GM18517 (cell line): Measurements from ENCODE around the gene NOC4L.
"Not testable (repeated sequence)": the region's sequence is repeated elsewhere in the genome, so short reads cannot be mapped to it uniquely, and the experiment has no call there.

ENCODE experiments used
- ATAC-seq: cut with Tn5 transposase; IDR thresholded peaks from one replicate; pipeline ENCODE4 v1.9.1; 2021; ENCODE audit warnings: mild to moderate bottlenecking, moderate library complexity; ENCODE audit not compliant: unreplicated experiment

Gene NOC4L

GRCh38 chr12:132144115-132144809 is at the start of gene NOC4L, which contains the start of gene DDX51:
Gene NOC4L (plus strand): TSS chr12:132144457. CDS start chr12:132144489, 32 bp downstream.
Gene DDX51 (minus strand): TSS chr12:132144319. CDS start chr12:132144296, 23 bp downstream.
- peak; percentile 79 for ATAC-seq

GRCh38 chr12:132095520-132096409 is 48.5 kb upstream of the NOC4L start:
- ATAC-seq, result no peak

- no peak for ATAC-seq
Measured at GRCh38 chr12:132099739-132100138, 44.5 kb upstream of the NOC4L start.

- ATAC-seq, result no peak
Measured at GRCh38 chr12:132100306-132101065, 43.8 kb upstream of the NOC4L start.

GRCh38 chr12:132102297-132102696 is 42.0 kb upstream of the NOC4L start:
- ATAC-seq, result no peak

GRCh38 chr12:132103072-132103471 is 41.2 kb upstream of the NOC4L start:
- ATAC-seq, result not testable (repeated sequence)

- no peak for ATAC-seq
Measured at GRCh38 chr12:132103542-132104308, 40.5 kb upstream of the NOC4L start.

- ATAC-seq, result no peak
Measured at GRCh38 chr12:132105467-132105866, 38.8 kb upstream of the NOC4L start.

- ATAC-seq, result no peak
Measured at GRCh38 chr12:132106921-132107320, 37.3 kb upstream of the NOC4L start.

- ATAC-seq, result no peak
Measured at GRCh38 chr12:132108211-132108832, 35.9 kb upstream of the NOC4L start.

- ATAC-seq, result no peak
Measured at GRCh38 chr12:132109741-132110140, 34.5 kb upstream of the NOC4L start.

GRCh38 chr12:132110677-132111076 is 33.6 kb upstream of the NOC4L start:
- ATAC-seq, result no peak

- ATAC-seq, result no peak
Measured at GRCh38 chr12:132111654-132112304, 32.5 kb upstream of the NOC4L start.

GRCh38 chr12:132114667-132115066 is 29.6 kb upstream of the NOC4L start:
- no peak for ATAC-seq

GRCh38 chr12:132115500-132115899 is 28.8 kb upstream of the NOC4L start:
- ATAC-seq, result no peak

GRCh38 chr12:132116709-132117557 is 27.3 kb upstream of the NOC4L start:
- ATAC-seq, result no peak

GRCh38 chr12:132117558-132117875 is 26.7 kb upstream of the NOC4L start:
- no peak for ATAC-seq

GRCh38 chr12:132118876-132119275 is 25.4 kb upstream of the NOC4L start:
- no peak for ATAC-seq

GRCh38 chr12:132121283-132121682 is 23.0 kb upstream of the NOC4L start:
- ATAC-seq, result no peak
